CD14-positive monocyte (primary cell): ENCODE data around the gene SMCO3. TPM values are rescaled to one million over a fixed set of nuclear protein-coding genes. Genes with fewer than 3 reads are reported as not detected.

Source experiments
- DNase-seq, 3 donors: peaks; one replicate each; pipeline ENCODE4 v3.0.0-alpha.2; 2011 to 2022
- H2AFZ ChIP-seq: 2 replicates; pipeline ENCODE4 v1.6.0; 2012; ENCODE audit warnings: mild to moderate bottlenecking, low read depth, low read length, inconsistent platforms; ENCODE audit not compliant: insufficient read depth, poor library complexity, severe bottlenecking
- H3K27ac ChIP-seq, 2 donors: 1 replicate in 1 of 2; 2 replicates in 1 of 2; pipeline ENCODE4 v1.5.1; 2012 to 2013; ENCODE audit warnings: low read length in 2 of 2, control low read depth in 1 of 2, inconsistent platforms in 1 of 2, low read depth in 1 of 2, mild to moderate bottlenecking in 1 of 2
- H3K27me3 ChIP-seq, 2 donors: one replicate each; pipeline versions ENCODE4 v1.6.0 to v1.6.1; 2011 to 2013; ENCODE audit warnings: low read length in 2 of 2; ENCODE audit not compliant: control insufficient read depth in 2 of 2, insufficient read depth in 2 of 2
- H3K36me3 ChIP-seq, 2 donors: replicated peaks in 1 of 2; 1 replicate in 1 of 2; 2 replicates in 1 of 2; pipeline versions ENCODE4 v1.5.1 to v1.6.1; 2012 to 2013; ENCODE audit warnings: low read length in 2 of 2, control low read depth in 1 of 2, inconsistent platforms in 1 of 2, mild to moderate bottlenecking in 1 of 2; ENCODE audit not compliant: insufficient read depth in 2 of 2, control insufficient read depth in 1 of 2
- H3K4me1 ChIP-seq, 2 donors: 1 replicate in 1 of 2; 2 replicates in 1 of 2; pipeline versions ENCODE4 v1.5.1 to v1.6.1; 2012 to 2013; ENCODE audit warnings: low read length in 2 of 2, control low read depth in 1 of 2, inconsistent platforms in 1 of 2, mild to moderate bottlenecking in 1 of 2, moderate library complexity in 1 of 2; ENCODE audit not compliant: insufficient read depth in 2 of 2, control insufficient read depth in 1 of 2
- H3K4me2 ChIP-seq: replicated peaks from 2 replicates; pipeline ENCODE3; 2012; ENCODE audit warnings: low read length, moderate library complexity, mild to moderate bottlenecking; ENCODE audit not compliant: poor library complexity, severe bottlenecking; ENCODE audit errors: extremely low read depth
- H3K4me3 ChIP-seq, 3 experiments: fragments of 200-600 bp in 1 of 3; sonication (generic) in 1 of 3; replicated peaks in 1 of 3; 1 replicate in 2 of 3; 2 replicates in 1 of 3; pipeline ENCODE4 v1.5.1; 2011 to 2013; ENCODE audit warnings: low read length in 3 of 3, mild to moderate bottlenecking in 3 of 3, control low read depth in 2 of 3, low read depth in 2 of 3, inconsistent platforms in 1 of 3, moderate library complexity in 1 of 3
- H3K79me2 ChIP-seq: 2 replicates; pipeline ENCODE4 v1.6.0; 2012; ENCODE audit warnings: mild to moderate bottlenecking, control low read depth, inconsistent platforms, low read length, moderate library complexity; ENCODE audit not compliant: insufficient read depth
- H3K9ac ChIP-seq: 2 replicates; pipeline ENCODE4 v1.6.0; 2017; ENCODE audit warnings: low read length, mild to moderate bottlenecking; ENCODE audit not compliant: insufficient read depth, poor library complexity, severe bottlenecking
- H3K9me3 ChIP-seq, 2 donors: replicated peaks in 1 of 2; 1 replicate in 1 of 2; 2 replicates in 1 of 2; pipeline versions ENCODE4 v1.5.1 to v1.6.1; 2012 to 2013; ENCODE audit warnings: low read length in 2 of 2, control low read depth in 1 of 2; ENCODE audit not compliant: control insufficient read depth in 1 of 2, insufficient read depth in 1 of 2
- H4K20me1 ChIP-seq: 2 replicates; pipeline ENCODE4 v1.6.0; 2012; ENCODE audit warnings: mild to moderate bottlenecking, low read length, control low read depth, moderate library complexity; ENCODE audit not compliant: insufficient read depth
- H3K27ac Mint-ChIP-seq, 7 donors: one replicate each; pipeline ENCODE4 v1.8.0; 2020; ENCODE audit warnings: mild to moderate bottlenecking in 7 of 7, mixed read lengths in 7 of 7, moderate library complexity in 6 of 7, inconsistent platforms in 2 of 7
- H3K27me3 Mint-ChIP-seq, 3 donors: one replicate each; pipeline ENCODE4 v1.8.0; 2021 to 2022; ENCODE audit warnings: low read depth in 3 of 3, mild to moderate bottlenecking in 3 of 3, mixed read lengths in 3 of 3, moderate library complexity in 3 of 3, inconsistent platforms in 1 of 3
- H3K36me3 Mint-ChIP-seq, 2 donors: one replicate each; pipeline ENCODE4 v1.8.0; 2020; ENCODE audit warnings: mixed read lengths in 2 of 2, inconsistent platforms in 1 of 2, mild to moderate bottlenecking in 1 of 2
- H3K4me1 Mint-ChIP-seq: one replicate; pipeline ENCODE4 v1.8.0; 2020; ENCODE audit warnings: mild to moderate bottlenecking, mixed read lengths
- H3K4me3 Mint-ChIP-seq, 2 donors: one replicate each; pipeline ENCODE4 v1.8.0; 2020; ENCODE audit warnings: mild to moderate bottlenecking in 2 of 2, mixed read lengths in 2 of 2, moderate library complexity in 1 of 2
- H3K9me3 Mint-ChIP-seq, 7 donors: one replicate each; pipeline ENCODE4 v1.8.0; 2020 to 2022; ENCODE audit warnings: mixed read lengths in 7 of 7, mild to moderate bottlenecking in 6 of 7, moderate library complexity in 6 of 7, inconsistent platforms in 2 of 7
- CTCF ChIP-seq: fragments of 200-600 bp; IDR thresholded peaks from one replicate; pipeline ENCODE4 v1.8.0; 2022; ENCODE audit warnings: antibody characterized with exemption, mild to moderate bottlenecking
- whole genome bisulfite sequencing: methylation state at CpG from one replicate; pipeline ENCODE4 v1.1.5; 2013; ENCODE audit warnings: missing lambda C conversion rate; ENCODE audit not compliant: insufficient coverage; 5-methylcytosine and 5-hydroxymethylcytosine counted together
- intact Hi-C, 2 donors: fragments of 100-400 bp; cut with micrococcal nuclease; formaldehyde crosslinking; loops; one replicate each; pipeline versions ENCODE4 v1.15.0 to v1.15.1; 2023
- polyA plus RNA-seq, 3 donors: library from polyadenylated mRNA; depleted of rRNA in 1 of 3; unstranded in 2 of 3; stranded (reverse) in 1 of 3; fragments of 300-500 nt in 2 of 3; fragments of >200 nt in 1 of 3; fragmentation: Illumina TruSeq in 2 of 3; gene quantifications; 1 replicate in 2 of 3; 2 replicates in 1 of 3; pipeline ENCODE4 v1.2.3, GENCODE V29; 2012 to 2021

Gene SMCO3
- polyA plus RNA-seq, 3 donors, result 0.11 TPM; not detected in 2

GRCh38 chr12:14802247-14802646, 11.7 kb downstream of the SMCO3 start:
- peaks cover 23% of the 10 kb centered on the region for H3K4me1 Mint-ChIP-seq
- DNase-seq, result no peak
- Histone ChIP-seq H4K20me1 (no peaks in the 10 kb centered on the region), H3K4me3 (peak overlapping the region; percentile 78 to 92 (median 90)), H3K79me2 (peaks cover 53% of the 10 kb centered on the region), H3K9ac (peak overlapping the region; percentile 96), H3K4me1 (peaks cover 24 to 34% of the 10 kb centered on the region in 2 donors), H3K27me3 (no peaks in the 10 kb centered on the region), H3K4me2 (peak overlapping the region; percentile 85), H3K36me3 (peaks cover 26 to 32% of the 10 kb centered on the region in 2 donors), H2AFZ (peak overlapping the region; percentile 82), H3K27ac (peak overlapping the region in 1 of 2 donors; percentile 99), H3K9me3 (no peaks in the 10 kb centered on the region)
- WGBS, result 60% methylated on average over 1 of the region's 4 CpGs
- intact Hi-C loops, result no loop called here
- TF ChIP-seq CTCF, result no peak
- H3K27ac Mint-ChIP-seq, result no peak overlapping the region
- no peak overlapping the region for H3K4me3 Mint-ChIP-seq
- H3K36me3 Mint-ChIP-seq, result peaks cover 31 to 34% of the 10 kb centered on the region in 2 donors
- no peaks in the 10 kb centered on the region for H3K9me3 Mint-ChIP-seq
- H3K27me3 Mint-ChIP-seq, result no peaks in the 10 kb centered on the region

GRCh38 chr12:14795028-14795448, 18.9 kb downstream of the SMCO3 start:
- Mint-ChIP-seq H3K36me3 (peaks cover 88 to 93% of the 10 kb centered on the region in 2 donors), H3K4me3 (no peak overlapping the region), H3K27ac (peak overlapping the region in 3 of 7 donors; percentile 26 to 76 (median 36)), H3K9me3 (no peaks in the 10 kb centered on the region), H3K27me3 (no peaks in the 10 kb centered on the region), H3K4me1 (no peaks in the 10 kb centered on the region)
- no peak for TF ChIP-seq CTCF
- Histone ChIP-seq H3K36me3 (peaks cover 86 to 99% of the 10 kb centered on the region in 2 donors), H3K27me3 (no peaks in the 10 kb centered on the region), H3K4me3 (no peak overlapping the region), H3K4me1 (no peaks in the 10 kb centered on the region), H2AFZ (no peak overlapping the region), H3K27ac (no peak overlapping the region), H3K4me2 (no peak overlapping the region), H3K79me2 (peaks cover 24% of the 10 kb centered on the region), H4K20me1 (no peaks in the 10 kb centered on the region), H3K9ac (no peak overlapping the region), H3K9me3 (no peaks in the 10 kb centered on the region)
- DNase-seq, result peak in 1 of 3 donors; percentile 17
- intact Hi-C loops, result no loop called here
- 64% methylated on average over 2 of the region's 4 CpGs for WGBS
